ENCODE measurements around the gene OR10AD1.

The OR10AD1 gene

GRCh38 chr12:48189331-48190125, 13.6 kb downstream of the OR10AD1 start:
- DNase-seq: no peak

DNA sequence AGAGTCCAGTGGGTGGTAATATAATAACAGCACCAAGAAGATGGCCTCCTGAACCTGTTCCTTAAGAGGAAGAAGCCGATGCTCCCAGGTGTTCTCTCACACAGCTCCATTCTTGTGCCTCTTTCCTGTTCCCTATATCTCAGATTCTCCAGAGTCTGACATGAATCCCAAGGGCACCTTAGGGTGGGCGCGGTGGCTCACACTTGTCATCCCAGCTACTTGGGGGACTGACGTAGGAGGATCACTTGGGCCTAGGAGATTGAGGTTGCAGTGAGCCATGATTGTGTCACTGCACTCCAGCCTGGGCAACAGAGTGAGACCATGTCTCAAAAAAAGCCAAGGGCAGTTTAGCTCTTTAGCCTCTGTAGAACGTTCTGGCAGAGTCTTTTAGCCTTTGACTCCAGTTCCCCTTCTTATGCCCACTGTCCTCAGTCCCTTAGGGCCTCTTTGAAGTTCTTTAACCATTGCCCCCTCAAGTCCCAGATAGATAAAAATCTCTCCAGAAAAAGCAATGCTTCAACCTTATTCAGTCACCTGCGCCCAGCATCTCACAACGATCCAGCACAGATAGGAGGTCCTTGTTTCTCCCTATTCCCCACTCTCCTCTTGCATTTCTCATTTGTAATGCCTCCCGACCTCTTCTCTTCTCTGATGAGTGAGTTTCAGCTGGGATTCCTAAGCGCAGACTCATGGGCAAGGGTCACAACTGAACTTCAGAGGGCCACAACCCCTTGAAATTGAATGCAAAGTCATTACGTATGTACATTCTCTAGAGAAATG, 15.0 kb downstream of the OR10AD1 start:
- no peak for DNase-seq

GRCh38 chr12:48185181-48185919, 17.7 kb downstream of the OR10AD1 start:
- no peak for DNase-seq

GRCh38 chr12:48184549-48184922, 18.6 kb downstream of the OR10AD1 start:
- no peak for DNase-seq

DNA sequence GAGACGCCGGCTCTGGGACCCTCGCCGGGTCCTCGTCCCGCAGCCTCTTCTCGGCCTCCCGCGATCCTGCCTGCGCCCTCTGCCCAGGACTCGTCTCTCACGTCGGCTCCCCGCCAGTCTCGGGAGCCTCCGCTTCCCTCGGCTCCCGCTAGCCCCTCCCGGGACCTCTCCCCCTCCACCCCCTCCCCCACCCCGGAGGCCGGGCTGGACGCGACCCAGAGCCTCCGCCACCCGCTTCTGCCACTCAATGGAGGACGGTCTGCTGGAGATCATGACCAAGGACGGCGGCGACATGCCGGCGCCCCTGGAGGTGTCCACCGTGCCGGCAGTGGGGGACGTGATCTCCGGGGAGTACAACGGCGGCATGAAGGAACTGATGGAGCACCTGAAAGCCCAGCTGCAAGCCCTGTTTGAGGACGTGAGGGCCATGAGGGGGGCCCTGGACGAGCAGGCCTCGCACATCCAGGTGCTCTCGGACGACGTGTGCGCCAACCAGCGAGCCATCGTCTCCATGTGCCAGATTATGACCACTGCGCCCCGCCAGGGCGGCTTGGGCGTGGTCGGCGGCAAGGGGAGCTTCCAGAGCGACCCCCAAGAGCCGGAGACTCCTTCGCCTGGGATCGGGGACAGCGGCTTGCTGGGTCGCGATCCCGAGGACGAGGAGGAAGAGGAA, 19.1 kb downstream of the OR10AD1 start:
- DNase-seq: no peak

GRCh38 chr12:48183091-48183875, 19.8 kb downstream of the OR10AD1 start, which contains the start of gene CCDC184:
Gene CCDC184, plus strand, starts transcription at chr12:48183644. Its CDS starts 479 bp downstream, at chr12:48184123.
- DNase-seq: peak; percentile 33

- DNase-seq: no peak
Measured at GRCh38 chr12:48182631-48183030, 20.5 kb downstream of the OR10AD1 start.

GRCh38 chr12:48180857-48181495, 22.1 kb downstream of the OR10AD1 start:
- DNase-seq: no peak

DNA sequence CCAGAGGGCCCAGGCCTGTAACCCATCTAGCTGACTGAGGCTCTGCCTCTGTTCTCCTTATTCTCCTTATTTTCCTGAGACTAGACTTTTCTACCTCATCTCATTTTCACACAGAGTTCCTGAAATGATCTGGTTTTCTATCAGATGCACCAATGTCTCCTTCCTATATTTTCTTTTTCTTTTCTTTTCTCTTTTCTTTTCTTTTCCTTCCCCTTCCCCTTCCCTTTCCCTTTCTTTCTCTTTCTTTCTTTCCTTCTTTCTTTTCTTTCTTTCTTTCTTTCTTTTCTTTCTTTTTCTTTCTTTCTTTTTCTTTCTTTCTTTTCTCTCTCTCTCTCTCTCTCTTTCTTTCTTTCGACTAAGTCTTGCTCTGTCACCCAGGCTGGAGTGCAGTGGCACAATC, 22.7 kb downstream of the OR10AD1 start:
- DNase-seq: no peak

- DNase-seq: no peak
Measured at GRCh38 chr12:48179466-48179865, 23.6 kb downstream of the OR10AD1 start.

DNA sequence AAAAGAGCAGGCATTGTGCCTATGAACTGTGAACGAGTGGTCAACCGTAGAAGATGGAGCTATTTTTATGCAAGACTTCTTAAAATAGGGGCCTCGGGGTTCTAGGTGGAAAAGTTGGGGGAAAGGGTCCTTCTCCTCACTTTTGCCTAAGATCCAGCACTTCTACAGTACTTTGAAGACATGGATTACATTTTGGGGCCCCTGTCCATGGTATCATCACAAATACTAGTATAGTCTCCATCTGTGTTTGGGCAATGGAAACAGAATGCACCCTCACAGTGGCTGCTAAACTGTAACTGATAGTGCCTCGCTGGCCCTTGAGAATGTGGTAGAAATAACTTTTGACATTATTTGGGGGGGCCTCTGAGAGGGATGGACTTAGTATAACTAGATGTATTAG, 25.1 kb downstream of the OR10AD1 start:
- no peak for DNase-seq

- DNase-seq: no peak
Measured at GRCh38 chr12:48176417-48176751, 26.7 kb downstream of the OR10AD1 start.

GRCh38 chr12:48175613-48176416, 27.3 kb downstream of the OR10AD1 start:
- no peak for DNase-seq

DNA sequence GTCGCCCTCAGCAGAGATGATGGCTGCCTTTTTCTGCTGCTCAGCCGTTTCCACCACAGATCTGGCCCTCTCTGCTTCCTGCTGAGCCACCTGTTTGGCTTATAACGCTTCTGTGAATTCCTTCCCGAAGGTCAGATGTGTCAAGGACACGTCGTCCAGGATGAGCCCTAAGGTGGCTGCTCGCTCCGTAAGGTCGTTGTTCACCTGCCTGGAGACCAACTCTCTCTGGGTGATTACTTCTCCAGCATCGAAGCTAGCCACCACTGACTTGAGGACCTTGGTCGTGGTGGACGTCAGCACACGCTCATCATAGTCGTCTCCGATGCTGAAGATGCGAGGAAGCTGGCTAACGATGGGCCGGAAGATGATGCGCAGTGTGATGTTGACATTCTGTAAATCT, 34.1 kb downstream of the OR10AD1 start:
- no peak for DNase-seq

- peak; percentile 48 for DNase-seq
Measured at GRCh38 chr12:48165089-48165981, 37.8 kb downstream of the OR10AD1 start.

GRCh38 chr12:48164451-48164850, 38.6 kb downstream of the OR10AD1 start:
- no peak for DNase-seq

DNA sequence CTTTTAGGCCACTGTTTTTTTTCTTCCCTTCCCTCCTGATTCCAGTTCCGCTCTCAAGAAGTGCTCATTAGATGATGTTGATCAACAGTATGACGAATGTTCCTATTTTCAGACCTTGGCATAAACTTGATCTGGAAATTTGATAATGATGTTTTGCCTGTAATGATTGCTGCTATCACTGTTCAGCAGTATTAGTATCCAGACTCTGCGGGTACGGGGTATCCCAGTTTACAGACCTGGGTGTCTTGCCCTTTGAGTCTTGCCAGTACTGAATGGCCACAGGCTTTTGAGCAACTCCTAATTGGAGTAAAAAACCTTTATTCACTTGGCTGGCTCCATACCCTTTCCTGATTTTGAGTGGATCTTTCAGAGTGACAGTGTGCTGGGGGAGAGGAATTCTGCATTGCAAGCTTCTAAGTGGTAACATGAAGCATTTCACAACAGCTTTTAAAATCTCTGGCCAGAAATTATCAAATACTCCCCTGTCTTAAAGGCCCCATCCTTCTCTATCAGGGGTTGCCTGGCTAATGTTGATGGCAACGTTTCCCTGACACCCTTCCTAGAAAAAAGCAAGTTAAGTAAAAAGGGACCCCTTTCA, 39.8 kb downstream of the OR10AD1 start:
- DNase-seq: no peak

GRCh38 chr12:48160807-48161206, 42.3 kb downstream of the OR10AD1 start:
- no peak for DNase-seq

DNA sequence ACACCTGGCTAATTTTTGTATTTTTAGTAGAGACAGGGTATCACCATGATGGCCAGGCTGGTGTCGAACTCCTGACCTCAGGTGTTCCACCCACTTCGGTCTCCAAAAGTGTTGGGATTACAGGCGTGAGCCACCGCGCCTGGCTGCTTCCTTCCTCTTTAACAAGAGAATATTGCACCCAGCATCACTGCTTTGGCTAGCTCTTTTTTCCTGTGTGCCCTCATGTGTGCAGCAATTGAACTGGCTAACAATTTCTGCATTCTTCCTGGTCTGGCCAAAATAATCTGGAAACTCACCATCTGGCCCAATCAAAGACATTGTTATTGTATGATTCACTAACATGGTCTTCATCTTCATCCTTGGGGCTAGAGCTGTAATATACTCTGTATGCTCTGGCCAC, 43.0 kb downstream of the OR10AD1 start:
- no peak for DNase-seq

Data from NCI-H2081 treated with DMSO at 0.1 percent for 48 hours (cell line).